VCaP (cell line): ENCODE results near the gene KCNIP4.

ENCODE experiments used
- H3K27ac ChIP-seq: fragments of 450-650 bp; 2 replicates; pipeline ENCODE4 v1.5.1; 2017
- TF ChIP-seq, protein P1 (sequence below): fragments of 450-650 bp; conservative IDR thresholded peaks from 2 replicates; pipeline ENCODE4 v1.5.1; 2017; ENCODE audit warnings: mild to moderate bottlenecking, moderate library complexity

The KCNIP4 gene

DNA sequence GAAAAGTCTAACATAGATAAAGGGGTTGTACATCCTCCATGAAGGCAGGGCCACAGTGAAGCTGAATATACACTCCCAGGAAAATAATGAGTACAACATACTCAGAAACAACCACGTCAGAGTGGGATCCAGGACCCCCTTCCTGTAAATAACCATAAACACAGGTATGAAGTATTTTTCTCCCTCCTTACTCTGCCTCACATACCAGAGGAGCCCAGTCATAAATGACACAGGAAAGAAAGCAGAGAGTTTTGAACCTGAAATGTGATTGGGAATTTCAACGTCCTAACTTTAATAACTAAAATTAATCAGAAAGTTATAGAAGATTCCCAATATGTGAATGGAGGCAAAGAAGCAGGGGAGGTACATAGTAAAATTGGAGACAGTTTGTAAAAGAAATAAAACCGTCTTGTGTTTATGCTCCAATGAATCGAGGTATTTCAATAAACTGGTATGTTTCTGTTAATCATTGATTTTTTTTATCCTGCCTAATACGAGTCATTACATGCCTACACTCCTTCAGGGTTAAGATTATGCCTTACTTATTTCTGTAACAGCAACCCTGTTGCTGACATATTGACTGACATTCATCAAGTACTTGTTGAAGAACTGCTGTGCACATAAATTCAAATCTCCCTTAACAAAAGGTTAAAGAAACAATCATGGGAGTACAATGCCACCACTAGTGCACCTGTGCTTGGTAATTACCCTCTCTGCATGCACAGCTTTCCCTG lies 431.3 kb downstream of the KCNIP4 start:
- H3K27ac ChIP-seq: no peak overlapping the region
- TF ChIP-seq, protein P1, sequence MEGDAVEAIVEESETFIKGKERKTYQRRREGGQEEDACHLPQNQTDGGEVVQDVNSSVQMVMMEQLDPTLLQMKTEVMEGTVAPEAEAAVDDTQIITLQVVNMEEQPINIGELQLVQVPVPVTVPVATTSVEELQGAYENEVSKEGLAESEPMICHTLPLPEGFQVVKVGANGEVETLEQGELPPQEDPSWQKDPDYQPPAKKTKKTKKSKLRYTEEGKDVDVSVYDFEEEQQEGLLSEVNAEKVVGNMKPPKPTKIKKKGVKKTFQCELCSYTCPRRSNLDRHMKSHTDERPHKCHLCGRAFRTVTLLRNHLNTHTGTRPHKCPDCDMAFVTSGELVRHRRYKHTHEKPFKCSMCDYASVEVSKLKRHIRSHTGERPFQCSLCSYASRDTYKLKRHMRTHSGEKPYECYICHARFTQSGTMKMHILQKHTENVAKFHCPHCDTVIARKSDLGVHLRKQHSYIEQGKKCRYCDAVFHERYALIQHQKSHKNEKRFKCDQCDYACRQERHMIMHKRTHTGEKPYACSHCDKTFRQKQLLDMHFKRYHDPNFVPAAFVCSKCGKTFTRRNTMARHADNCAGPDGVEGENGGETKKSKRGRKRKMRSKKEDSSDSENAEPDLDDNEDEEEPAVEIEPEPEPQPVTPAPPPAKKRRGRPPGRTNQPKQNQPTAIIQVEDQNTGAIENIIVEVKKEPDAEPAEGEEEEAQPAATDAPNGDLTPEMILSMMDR: no peak

DNA sequence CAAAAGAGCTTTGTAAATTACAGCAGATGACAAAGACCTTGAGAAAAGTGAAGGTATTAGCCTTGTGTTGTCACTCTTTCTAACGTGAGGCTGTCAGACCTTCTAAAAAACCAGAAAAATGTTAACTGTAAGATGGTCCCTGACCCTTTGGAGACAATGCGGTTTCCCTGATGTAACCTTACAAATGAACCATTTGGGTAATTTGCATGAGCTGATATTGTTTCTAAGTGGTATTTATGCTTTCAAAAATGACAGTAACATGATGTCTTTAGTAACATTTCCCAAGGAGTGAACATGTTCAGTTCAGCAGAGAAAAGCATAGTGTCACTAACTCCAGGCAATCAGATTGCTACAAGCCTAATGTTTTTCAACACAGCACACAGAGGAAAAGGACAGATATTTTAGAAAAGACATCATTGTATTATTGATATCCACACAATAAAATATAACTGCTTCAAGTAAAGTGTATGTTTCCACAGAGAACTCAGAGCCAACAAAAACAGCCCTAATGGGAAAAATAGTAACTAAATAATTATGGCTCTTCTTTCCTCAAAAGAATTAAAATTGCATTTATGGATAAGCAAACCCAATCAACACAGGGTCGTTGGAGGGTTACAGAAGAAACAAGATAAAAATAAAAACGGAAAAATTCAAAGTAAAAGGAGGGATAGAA lies 434.4 kb downstream of the KCNIP4 start:
- H3K27ac ChIP-seq: no peak overlapping the region
- TF ChIP-seq, protein P1: no peak

DNA sequence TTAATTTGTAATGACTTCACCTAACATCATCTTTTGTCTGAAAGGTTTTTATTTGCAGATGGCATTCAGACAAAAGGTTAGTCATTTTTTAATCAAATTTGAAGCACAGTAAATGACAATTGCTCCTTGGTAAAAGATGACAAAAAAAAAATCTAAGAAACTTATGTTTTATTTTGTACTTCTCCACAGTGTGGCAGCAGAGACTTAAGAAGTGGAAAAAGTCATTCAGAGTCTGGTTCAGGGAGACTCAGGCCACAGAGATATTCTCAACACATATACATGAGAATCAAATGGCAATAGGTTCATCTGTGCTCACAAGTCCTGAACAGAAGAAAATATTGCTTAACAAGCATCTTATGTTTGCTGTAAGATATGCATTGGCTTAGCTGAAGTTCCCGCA lies 436.2 kb downstream of the KCNIP4 start:
- no peak overlapping the region for H3K27ac ChIP-seq
- TF ChIP-seq, protein P1: peak; percentile 71

DNA sequence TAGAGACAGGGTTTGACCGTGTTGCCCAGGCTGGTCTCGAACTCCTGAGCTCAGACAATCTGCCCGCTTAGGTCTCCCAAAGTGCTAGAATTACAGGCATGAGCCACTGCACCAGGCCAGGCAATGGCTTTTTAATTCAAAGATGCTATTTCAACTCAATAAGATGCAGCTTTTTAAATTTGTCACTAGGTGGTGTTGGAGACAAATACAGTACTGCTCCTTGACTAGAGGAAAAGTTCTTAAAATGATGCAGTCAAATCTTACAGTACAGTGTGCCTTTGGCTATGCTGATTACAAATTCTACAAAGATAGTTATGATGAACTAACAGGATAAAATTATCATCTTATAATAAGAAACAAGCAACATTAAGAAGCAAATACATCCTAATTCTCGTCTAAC lies 441.1 kb downstream of the KCNIP4 start:
- TF ChIP-seq, protein P1: peak; percentile 63

DNA sequence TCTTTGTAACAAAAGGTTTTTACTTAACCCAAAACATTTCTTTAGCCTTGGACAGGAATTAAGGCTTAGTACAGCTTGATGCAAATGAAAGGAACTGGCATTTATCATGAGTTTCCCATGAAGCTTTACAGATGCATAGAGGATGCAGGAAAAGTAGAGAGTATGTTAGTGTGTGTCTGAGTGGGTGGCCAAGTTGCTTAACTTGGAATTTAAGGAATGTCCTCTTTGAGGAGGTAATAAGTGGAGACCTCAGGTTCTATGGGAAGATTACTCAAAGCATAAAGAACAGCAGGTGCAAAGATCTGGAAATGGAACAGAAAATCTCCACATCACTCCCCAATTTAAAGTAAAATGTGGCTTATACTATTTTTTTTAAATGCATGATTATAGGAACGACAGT lies 457.9 kb downstream of the KCNIP4 start:
- TF ChIP-seq, protein P1: no peak
- H3K27ac ChIP-seq: no peak overlapping the region

More for the DNA sequence above, 441.1 kb downstream of the KCNIP4 start:
- no peak overlapping the region for H3K27ac ChIP-seq

DNA sequence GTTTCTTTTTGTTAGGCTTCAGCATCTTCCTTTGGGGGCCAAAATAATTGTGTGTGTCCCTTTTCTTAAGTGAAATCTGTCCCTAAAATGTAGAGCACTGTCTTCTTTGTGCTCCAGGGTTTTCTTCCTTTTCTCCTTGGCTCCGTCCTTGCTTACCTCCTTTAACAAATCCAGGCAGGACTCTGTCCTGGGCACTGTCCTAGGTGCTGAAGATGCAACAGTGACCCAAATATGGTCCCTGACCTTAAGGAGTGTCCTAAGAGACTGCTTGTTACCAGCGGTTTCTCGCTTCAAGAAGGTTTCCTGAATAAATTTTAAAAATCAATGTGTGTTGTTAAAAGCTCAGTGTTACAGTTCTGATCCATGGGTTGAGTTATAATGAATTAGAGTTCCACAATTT lies 471.8 kb downstream of the KCNIP4 start:
- no peak overlapping the region for H3K27ac ChIP-seq
- TF ChIP-seq, protein P1: no peak

DNA sequence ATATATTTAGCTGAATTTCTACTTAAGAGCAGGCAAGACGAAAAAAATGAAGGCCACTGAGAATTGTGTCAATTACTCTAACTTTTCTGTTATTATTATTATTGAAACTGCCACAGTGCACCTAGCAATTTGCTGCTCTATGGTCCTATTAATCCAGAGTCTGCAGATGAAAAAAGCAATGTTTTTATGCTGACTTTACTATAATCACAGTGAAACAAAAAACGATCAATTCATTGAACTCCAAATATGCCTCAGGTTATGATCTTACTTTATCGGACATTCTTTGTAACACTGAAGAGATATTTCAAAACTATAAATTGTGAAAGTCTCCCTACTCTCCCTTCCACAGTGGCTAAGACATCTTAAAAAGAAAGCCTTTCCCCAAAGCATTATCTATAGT lies 474.4 kb downstream of the KCNIP4 start:
- no peak overlapping the region for H3K27ac ChIP-seq
- TF ChIP-seq, protein P1: no peak
